VCaP (cell line): ENCODE measurements around the gene TPRN.

Experiments used
- H3K27ac ChIP-seq: fragments of 450-650 bp; 2 replicates; pipeline ENCODE4 v1.5.1; 2017
- CTCF ChIP-seq: fragments of 450-650 bp; conservative IDR thresholded peaks from 2 replicates; pipeline ENCODE4 v1.5.1; 2017; ENCODE audit warnings: mild to moderate bottlenecking, moderate library complexity

Gene TPRN

GRCh38 chr9:137237759-137238726 is 37.5 kb upstream of the TPRN start:
- peak overlapping the region; percentile 100 for H3K27ac ChIP-seq
- TF ChIP-seq CTCF = no peak

DNA sequence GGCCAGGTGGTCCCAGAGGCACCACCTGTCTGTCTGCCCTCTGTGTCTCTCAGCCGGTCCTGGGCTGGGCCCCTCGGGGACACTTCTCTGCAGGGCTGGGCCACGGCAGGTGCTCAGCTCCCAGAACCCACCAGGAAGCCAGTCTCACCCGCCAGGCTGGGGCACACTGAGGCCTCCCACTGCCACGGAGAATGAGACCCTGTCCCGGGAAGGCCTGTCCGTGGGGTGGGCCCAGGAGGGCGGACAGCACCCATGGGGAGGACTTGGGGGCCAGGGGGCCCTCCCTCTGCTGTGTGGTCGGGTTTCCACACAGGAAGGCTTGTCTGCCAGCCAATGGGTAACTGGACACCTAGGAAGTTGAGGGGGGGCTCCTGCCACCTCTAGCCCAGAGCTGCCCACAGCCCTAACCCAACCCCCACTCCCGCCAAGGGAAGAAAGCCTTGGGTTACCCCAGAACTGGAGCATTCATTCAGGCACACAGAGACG is 36.4 kb upstream of the TPRN start:
- no peak for TF ChIP-seq CTCF
- peak overlapping the region; percentile 100 for H3K27ac ChIP-seq

GRCh38 chr9:137236238-137236935 is 35.8 kb upstream of the TPRN start:
- TF ChIP-seq CTCF = peak; percentile 100
- H3K27ac ChIP-seq = peak overlapping the region; percentile 100; the same call in 1 of the 2 replicates

- peak overlapping the region; percentile 100; the same call in 1 of the 2 replicates for H3K27ac ChIP-seq
- no peak for TF ChIP-seq CTCF
Measured at GRCh38 chr9:137235424-137236237, 35.1 kb upstream of the TPRN start.

- H3K27ac ChIP-seq = no peak overlapping the region
- no peak for TF ChIP-seq CTCF
Measured at GRCh38 chr9:137234758-137235423, 34.4 kb upstream of the TPRN start.

GRCh38 chr9:137234055-137234697 is 33.6 kb upstream of the TPRN start:
- H3K27ac ChIP-seq = no peak overlapping the region
- no peak for TF ChIP-seq CTCF
